Measurements from ENCODE around the gene STAT3.
"Not testable (repeated sequence)": the region's sequence is repeated elsewhere in the genome, so short reads cannot be mapped to it uniquely, and the experiment has no call there.

Gene STAT3

GRCh38 chr17:42346481-42346880, 41.8 kb downstream of the STAT3 start:
- DNase-seq = no peak

GRCh38 chr17:42345396-42346073, 42.7 kb downstream of the STAT3 start:
- DNase-seq = no peak

GRCh38 chr17:42342242-42343008, 45.8 kb downstream of the STAT3 start:
- no peak for DNase-seq

- no peak for DNase-seq
These were observed 46.7 kb downstream of the STAT3 start for GRCh38 chr17:42341568-42341967.

GRCh38 chr17:42340691-42341127, 47.5 kb downstream of the STAT3 start:
- peak; percentile 10 for DNase-seq

- no peak for DNase-seq
These were observed 49.0 kb downstream of the STAT3 start for GRCh38 chr17:42339221-42339620.

GRCh38 chr17:42338427-42338985, 49.7 kb downstream of the STAT3 start:
- no peak for DNase-seq

- DNase-seq = peak; percentile 43
These were observed 50.8 kb downstream of the STAT3 start for GRCh38 chr17:42337442-42337841.

- DNase-seq = no peak
These were observed 53.6 kb downstream of the STAT3 start for GRCh38 chr17:42334677-42335076.

GRCh38 chr17:42333053-42333452, 55.2 kb downstream of the STAT3 start:
- no peak for DNase-seq

- DNase-seq = no peak
These were observed 58.9 kb downstream of the STAT3 start for GRCh38 chr17:42329025-42329976.

GRCh38 chr17:42325026-42325425, 63.2 kb downstream of the STAT3 start:
- DNase-seq = no peak

- no peak for DNase-seq
These were observed 64.9 kb downstream of the STAT3 start for GRCh38 chr17:42323268-42323773.

- peak; percentile 90 for DNase-seq
These were observed 65.6 kb downstream of the STAT3 start for GRCh38 chr17:42322382-42323267.

GRCh38 chr17:42321555-42321954, 66.7 kb downstream of the STAT3 start:
- DNase-seq = no peak

- DNase-seq = not testable (repeated sequence)
These were observed 70.3 kb downstream of the STAT3 start for GRCh38 chr17:42317967-42318366.

GRCh38 chr17:42317266-42317845, 70.9 kb downstream of the STAT3 start:
- DNase-seq = no peak

GRCh38 chr17:42316755-42317154, 71.5 kb downstream of the STAT3 start:
- no peak for DNase-seq

GRCh38 chr17:42315402-42316156, 72.7 kb downstream of the STAT3 start:
- no peak for DNase-seq
